ENCODE data around the gene GPHN. TPM values are rescaled to one million over a fixed set of nuclear protein-coding genes. Genes with fewer than 3 reads are reported as not detected.

GPHN gene
- total RNA-seq, 1 experiment from 2014 or later = 23.4 TPM

GRCh38 chr14:66790101-66790500, 282.2 kb downstream of the GPHN start:
- no peaks in the 10 kb centered on the region for H3K9me3 ChIP-seq (ENCODE audit: low read length)
- DNase-seq = no peak
- no peak for TF ChIP-seq CTCF (conservative IDR thresholded peaks at IDR 0.05; ENCODE audit: low read depth, low read length)
- TF ChIP-seq EZH2phosphoT487 (IDR thresholded peaks at IDR 0.05; ENCODE audit: borderline replicate concordance, low read length) = no peak
- H3K9me2 ChIP-seq (replicated peaks; ENCODE audit: low read length) = no peaks in the 10 kb centered on the region
- POLR2A ChIA-PET (ENCODE audit: unreplicated experiment) = interaction anchor here (0.5 kb wide), 1 partner anchor 133 kb away, joined by 8 read pairs; no protein-coding TSS in a partner anchor
- H4K20me1 ChIP-seq (ENCODE audit: low read length) = no peaks in the 10 kb centered on the region
- H2AFZ ChIP-seq (ENCODE audit: low read length) = no peak overlapping the region
- peaks cover 7% of the 10 kb centered on the region; the same call in 1 of the 2 replicates for H3K36me3 ChIP-seq (ENCODE audit: low read depth, low read length)
- H3K4me3 ChIP-seq (ENCODE audit: low read length) = no peak overlapping the region
- no peaks in the 10 kb centered on the region for H3K27me3 ChIP-seq (ENCODE audit: low read length)
- no TSS peak for BruUV-seq (replicated peaks)
- no peaks in the 10 kb centered on the region for H3K79me2 ChIP-seq (ENCODE audit: low read length)
- no peak for ATAC-seq
- no peaks in the 10 kb centered on the region for H3K4me1 ChIP-seq (ENCODE audit: insufficient read depth, low read length)
- no peak overlapping the region for H3K9ac ChIP-seq (ENCODE audit: low read length)
- CTCF ChIA-PET = no interaction called here
- no peaks in the 10 kb centered on the region for H3F3A ChIP-seq (ENCODE audit: low read length, unreplicated experiment)
- H3K27ac ChIP-seq (ENCODE audit: low read length) = no peak overlapping the region
- H3K4me2 ChIP-seq (ENCODE audit: low read length) = no peak overlapping the region
- intact Hi-C loops (cut with micrococcal nuclease) = no loop called here

- DNase-seq (no peak), ATAC-seq (no peak)
- Histone ChIP-seq H3K79me2 (ENCODE audit: low read length) (no peaks in the 10 kb centered on the region), H3K9me2 (replicated peaks; ENCODE audit: low read length) (no peaks in the 10 kb centered on the region), H3K4me3 (ENCODE audit: low read length) (no peak overlapping the region), H3K9ac (ENCODE audit: low read length) (no peak overlapping the region), H3K4me2 (ENCODE audit: low read length) (no peak overlapping the region), H4K20me1 (ENCODE audit: low read length) (no peaks in the 10 kb centered on the region), H3K4me1 (ENCODE audit: insufficient read depth, low read length) (no peaks in the 10 kb centered on the region), H2AFZ (ENCODE audit: low read length) (no peak overlapping the region), H3F3A (ENCODE audit: low read length, unreplicated experiment) (no peaks in the 10 kb centered on the region), H3K27ac (ENCODE audit: low read length) (no peak overlapping the region), H3K27me3 (ENCODE audit: low read length) (no peaks in the 10 kb centered on the region), H3K9me3 (ENCODE audit: low read length) (no peaks in the 10 kb centered on the region), H3K36me3 (ENCODE audit: low read depth, low read length) (no peaks in the 10 kb centered on the region)
- intact Hi-C loops (cut with micrococcal nuclease) = no loop called here
- POLR2A ChIA-PET (ENCODE audit: unreplicated experiment) = no interaction called here
- TF ChIP-seq CTCF (conservative IDR thresholded peaks at IDR 0.05; ENCODE audit: low read depth, low read length) (no peak), EZH2phosphoT487 (IDR thresholded peaks at IDR 0.05; ENCODE audit: borderline replicate concordance, low read length) (no peak), EZH2 (IDR thresholded peaks at IDR 0.05; ENCODE audit: low read length, unreplicated experiment) (no peak)
- BruUV-seq (replicated peaks) = no TSS peak
- CTCF ChIA-PET = no interaction called here
These were observed 295.0 kb downstream of the GPHN start for GRCh38 chr14:66802962-66803361.

- H3K9me3 ChIP-seq (ENCODE audit: low read length) = no peaks in the 10 kb centered on the region
- H2AFZ ChIP-seq (ENCODE audit: low read length) = no peak overlapping the region
- BruUV-seq (replicated peaks) = no TSS peak
- H3F3A ChIP-seq (ENCODE audit: low read length, unreplicated experiment) = no peaks in the 10 kb centered on the region
- intact Hi-C loops (cut with micrococcal nuclease) = no loop called here
- no peaks in the 10 kb centered on the region for H3K27me3 ChIP-seq (ENCODE audit: low read length)
- POLR2A ChIA-PET (ENCODE audit: unreplicated experiment) = no interaction called here
- H3K9ac ChIP-seq (ENCODE audit: low read length) = no peak overlapping the region
- H3K4me3 ChIP-seq (ENCODE audit: low read length) = no peak overlapping the region
- no peak overlapping the region for H3K4me2 ChIP-seq (ENCODE audit: low read length)
- no peaks in the 10 kb centered on the region for H3K9me2 ChIP-seq (replicated peaks; ENCODE audit: low read length)
- H3K36me3 ChIP-seq (ENCODE audit: low read depth, low read length) = no peaks in the 10 kb centered on the region
- TF ChIP-seq EZH2phosphoT487 (IDR thresholded peaks at IDR 0.05; ENCODE audit: borderline replicate concordance, low read length) (no peak), CTCF (conservative IDR thresholded peaks at IDR 0.05; ENCODE audit: low read depth, low read length) (no peak), EZH2 (IDR thresholded peaks at IDR 0.05; ENCODE audit: low read length, unreplicated experiment) (no peak)
- H3K4me1 ChIP-seq (ENCODE audit: insufficient read depth, low read length) = no peaks in the 10 kb centered on the region
- DNase-seq = no peak
- ATAC-seq = no peak
- CTCF ChIA-PET = no interaction called here
- no peak overlapping the region for H3K27ac ChIP-seq (ENCODE audit: low read length)
- H3K79me2 ChIP-seq (ENCODE audit: low read length) = no peaks in the 10 kb centered on the region
- H4K20me1 ChIP-seq (ENCODE audit: low read length) = no peaks in the 10 kb centered on the region
These were observed 296.2 kb downstream of the GPHN start for GRCh38 chr14:66804141-66804540.

Measured in PC-3 (cell line).